HepG2 (cell line): ENCODE results near the gene SERPINF2. TPM values are rescaled to one million over a fixed set of nuclear protein-coding genes. Genes with fewer than 3 reads are reported as not detected.

Source experiments
- CEBPB ChIP-seq: IDR thresholded peaks from 2 replicates; pipeline ENCODE4 v1.6.1; 2011; ENCODE audit warnings: low read depth, low read length, improper control_type of control experiment, borderline replicate concordance
- CHD4 ChIP-seq: fragments of 200-600 bp; sonication (generic); IDR thresholded peaks from 2 replicates; pipeline ENCODE4 v1.7.0; 2017; ENCODE audit warnings: mild to moderate bottlenecking, low read length, borderline replicate concordance
- EP300 ChIP-seq, 3 experiments: sonication (generic) in 1 of 3; formaldehyde crosslinking in 1 of 3; IDR thresholded peaks; 2 replicates each; pipeline versions ENCODE4 v1.5.1 to v1.6.1; 2011 to 2020; ENCODE audit warnings: low read depth in 2 of 3, low read length in 2 of 3, borderline replicate concordance in 1 of 3, improper control_type of control experiment in 1 of 3, mild to moderate bottlenecking in 1 of 3, missing genetic modification reagents in 1 of 3, moderate library complexity in 1 of 3
- FOSL1 ChIP-seq: sonication (generic); formaldehyde crosslinking; IDR thresholded peaks from 2 replicates; pipeline ENCODE4 v1.9.0; 2021; ENCODE audit warnings: missing genetic modification reagents, borderline replicate concordance
- HHEX ChIP-seq: IDR thresholded peaks from 2 replicates; pipeline ENCODE4 v1.6.1; 2016; ENCODE audit warnings: control low read depth
- HMG20A ChIP-seq: IDR thresholded peaks from 2 replicates; pipeline ENCODE4 v1.6.1; 2016; ENCODE audit warnings: borderline replicate concordance
- IKZF4 ChIP-seq: sonication (generic); formaldehyde crosslinking; IDR thresholded peaks from 2 replicates; pipeline ENCODE4 v1.5.1; 2020; ENCODE audit warnings: borderline replicate concordance, mild to moderate bottlenecking, low read depth, missing genetic modification reagents; ENCODE audit errors: not compliant biosample characterization
- RFX1 ChIP-seq: fragments of 450-650 bp; IDR thresholded peaks from 2 replicates; pipeline ENCODE4 v1.6.1; 2017
- RNF2 ChIP-seq: fragments of 450-650 bp; conservative IDR thresholded peaks from 2 replicates; pipeline ENCODE4 v1.6.1; 2016; ENCODE audit warnings: low read depth
- SOX13 ChIP-seq, 3 experiments: fragments of 450-650 bp in 1 of 3; sonication (generic) in 1 of 3; formaldehyde crosslinking in 1 of 3; IDR thresholded peaks in 2 of 3; conservative IDR thresholded peaks in 1 of 3; 2 replicates each; pipeline versions ENCODE4 v1.5.0 to v1.6.1; 2016 to 2020; ENCODE audit warnings: antibody characterized with exemption in 1 of 3, mild to moderate bottlenecking in 1 of 3, missing compliant biosample characterization in 1 of 3, missing genetic modification reagents in 1 of 3, moderate library complexity in 1 of 3
- ZFP62 ChIP-seq: sonication (generic); formaldehyde crosslinking; IDR thresholded peaks from 2 replicates; pipeline ENCODE4 v1.4.0; 2020; ENCODE audit warnings: missing genetic modification reagents
- ZNF143 ChIP-seq: sonication (generic); formaldehyde crosslinking; IDR thresholded peaks from 2 replicates; pipeline ENCODE4 v1.4.0; 2020; ENCODE audit warnings: missing genetic modification reagents
- ZNF251 ChIP-seq: sonication (generic); formaldehyde crosslinking; IDR thresholded peaks from 2 replicates; pipeline ENCODE4 v1.9.0; 2021; ENCODE audit warnings: mild to moderate bottlenecking, missing genetic modification reagents
- ZNF564 ChIP-seq: sonication (generic); formaldehyde crosslinking; IDR thresholded peaks from 2 replicates; pipeline ENCODE4 v1.8.1; 2023; ENCODE audit warnings: mild to moderate bottlenecking, missing genetic modification reagents
- ZNF589 ChIP-seq: sonication (generic); formaldehyde crosslinking; conservative IDR thresholded peaks from 2 replicates; pipeline ENCODE4 v1.8.0; 2022; ENCODE audit warnings: mild to moderate bottlenecking, moderate library complexity, missing genetic modification reagents
- ZNF660 ChIP-seq: sonication (generic); formaldehyde crosslinking; IDR thresholded peaks from 2 replicates; pipeline ENCODE4 v1.5.1; 2020; ENCODE audit warnings: mild to moderate bottlenecking, low read depth, missing genetic modification reagents, borderline replicate concordance
- ZNF780A ChIP-seq: sonication (generic); formaldehyde crosslinking; IDR thresholded peaks from 2 replicates; pipeline ENCODE4 v1.8.0; 2022; ENCODE audit warnings: mild to moderate bottlenecking, missing genetic modification reagents, moderate library complexity
- polyA plus RNA-seq, 8 experiments: library from polyadenylated mRNA; depleted of rRNA in 3 of 8; stranded (reverse) in 7 of 8; unstranded in 1 of 8; fragments of >200 nt; fragmentation: Illumina TruSeq in 4 of 8; extraction: Trizol in 4 of 8; gene quantifications; 2 replicates each; pipeline versions ENCODE4 v1.2.1 to v1.2.3, GENCODE V29; 2011 to 2016; ENCODE audit warnings: low read depth in 4 of 8, missing spikeins in 1 of 8, mixed read lengths in 1 of 8; ENCODE audit not compliant: insufficient read depth in 1 of 8
- total RNA-seq, 5 experiments: library from RNA; depleted of rRNA; stranded (reverse); fragments of >200 nt; fragmentation: Illumina TruSeq; extraction: Trizol; gene quantifications; 2 replicates each; pipeline ENCODE4 v1.2.3, GENCODE V29; 2016; ENCODE audit warnings: low read depth in 1 of 5
- TF ChIP-seq, protein P1 (sequence below): sonication (generic); formaldehyde crosslinking; IDR thresholded peaks from 2 replicates; pipeline ENCODE4 v1.8.0; 2022; ENCODE audit warnings: mild to moderate bottlenecking, missing genetic modification reagents, borderline replicate concordance
- TF ChIP-seq, protein P2 (sequence below): sonication (generic); formaldehyde crosslinking; IDR thresholded peaks from 2 replicates; pipeline ENCODE4 v1.4.0; 2020; ENCODE audit warnings: missing genetic modification reagents
- TF ChIP-seq, protein P3 (sequence below): sonication (generic); formaldehyde crosslinking; IDR thresholded peaks from 2 replicates; pipeline ENCODE4 v1.8.0; 2022; ENCODE audit warnings: mild to moderate bottlenecking, missing genetic modification reagents
- TF ChIP-seq, protein P4 (sequence below), 2 experiments: IDR thresholded peaks; 2 replicates each; pipeline ENCODE4 v1.6.1; 2011 to 2012; ENCODE audit warnings: low read length in 2 of 2, borderline replicate concordance in 1 of 2, low read depth in 1 of 2, mild to moderate bottlenecking in 1 of 2, moderate library complexity in 1 of 2

Gene SERPINF2
- total and polyA plus RNA-seq, 2 of the 13 experiments (the other 11 are each of a cell fraction or from before 2014, with no cell fraction given): 309 to 548 TPM

DNA sequence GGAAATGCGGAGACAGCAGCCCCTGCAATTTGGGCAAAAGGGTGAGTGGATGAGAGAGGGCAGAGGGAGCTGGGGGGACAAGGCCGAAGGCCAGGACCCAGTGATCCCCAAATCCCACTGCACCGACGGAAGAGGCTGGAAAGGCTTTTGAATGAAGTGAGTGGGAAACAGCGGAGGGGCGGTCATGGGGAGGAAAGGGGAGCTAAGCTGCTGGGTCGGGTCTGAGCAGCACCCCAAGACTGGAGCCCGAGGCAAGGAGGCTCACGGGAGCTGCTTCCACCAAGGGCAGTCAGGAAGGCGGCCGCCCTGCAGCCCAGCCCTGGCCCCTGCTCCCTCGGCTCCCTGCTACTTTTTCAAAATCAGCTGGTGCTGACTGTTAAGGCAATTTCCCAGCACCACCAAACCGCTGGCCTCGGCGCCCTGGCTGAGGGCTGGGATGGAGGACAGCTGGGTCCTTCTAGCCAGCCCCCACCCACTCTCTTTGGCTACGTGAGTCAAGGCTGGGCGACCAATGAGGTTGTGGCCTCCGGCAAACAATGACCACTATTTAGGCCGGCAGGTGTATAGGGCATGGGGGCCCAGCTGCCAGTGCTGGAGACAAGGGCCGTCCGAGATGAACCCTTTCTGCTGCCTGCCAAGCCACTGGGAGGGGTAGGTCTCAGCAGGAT, 19.7 kb downstream of the SERPINF2 start (continued):
- TF ChIP-seq SOX13 (IDR thresholded peaks at IDR 0.05) (peak; percentile 50; the same call in 1 of the 2 replicates), SOX13 (CRISPR knock-in tag; conservative IDR thresholded peaks at IDR 0.05 in 1 of 2, IDR thresholded peaks at IDR 0.05 in 1 of 2) (peak in 1 of 2 experiments; percentile 78; a peak in 2 of 4 replicates), RFX1 (no peak), HHEX (CRISPR knock-in tag) (no peak), ZNF143 (peak; percentile 45; the same call in 1 of the 2 replicates), ZNF564 (CRISPR knock-in tag) (peak; percentile 22; the same call in 1 of the 2 replicates), ZNF589 (no peak), ZNF251 (CRISPR knock-in tag) (no peak), FOSL1 (CRISPR knock-in tag) (no peak), IKZF4 (CRISPR knock-in tag) (no peak), CHD4 (no peak), EP300 (IDR thresholded peaks at IDR 0.05; ENCODE audit: low read depth in 2 of 2, low read length in 2 of 2) (no peak), EP300 (CRISPR knock-in tag; IDR thresholded peaks at IDR 0.05; ENCODE audit: borderline replicate concordance) (no peak), HMG20A (CRISPR knock-in tag) (no peak), ZNF780A (CRISPR knock-in tag) (no peak), CEBPB (no peak), RNF2 (no peak), ZNF660 (CRISPR knock-in tag) (no peak), ZFP62 (CRISPR knock-in tag) (no peak)
- TF ChIP-seq, protein P1, sequence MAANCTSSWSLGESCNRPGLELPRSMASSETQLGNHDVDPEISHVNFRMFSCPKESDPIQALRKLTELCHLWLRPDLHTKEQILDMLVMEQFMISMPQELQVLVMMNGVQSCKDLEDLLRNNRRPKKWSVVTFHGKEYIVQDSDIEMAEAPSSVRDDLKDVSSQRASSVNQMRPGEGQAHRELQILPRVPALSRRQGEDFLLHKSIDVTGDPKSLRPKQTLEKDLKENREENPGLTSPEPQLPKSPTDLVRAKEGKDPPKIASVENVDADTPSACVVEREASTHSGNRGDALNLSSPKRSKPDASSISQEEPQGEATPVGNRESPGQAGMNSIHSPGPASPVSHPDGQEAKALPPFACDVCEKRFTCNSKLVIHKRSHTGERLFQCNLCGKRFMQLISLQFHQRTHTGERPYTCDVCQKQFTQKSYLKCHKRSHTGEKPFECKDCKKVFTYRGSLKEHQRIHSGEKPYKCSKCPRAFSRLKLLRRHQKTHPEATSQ (CRISPR knock-in tag): no peak
- TF ChIP-seq, protein P2, sequence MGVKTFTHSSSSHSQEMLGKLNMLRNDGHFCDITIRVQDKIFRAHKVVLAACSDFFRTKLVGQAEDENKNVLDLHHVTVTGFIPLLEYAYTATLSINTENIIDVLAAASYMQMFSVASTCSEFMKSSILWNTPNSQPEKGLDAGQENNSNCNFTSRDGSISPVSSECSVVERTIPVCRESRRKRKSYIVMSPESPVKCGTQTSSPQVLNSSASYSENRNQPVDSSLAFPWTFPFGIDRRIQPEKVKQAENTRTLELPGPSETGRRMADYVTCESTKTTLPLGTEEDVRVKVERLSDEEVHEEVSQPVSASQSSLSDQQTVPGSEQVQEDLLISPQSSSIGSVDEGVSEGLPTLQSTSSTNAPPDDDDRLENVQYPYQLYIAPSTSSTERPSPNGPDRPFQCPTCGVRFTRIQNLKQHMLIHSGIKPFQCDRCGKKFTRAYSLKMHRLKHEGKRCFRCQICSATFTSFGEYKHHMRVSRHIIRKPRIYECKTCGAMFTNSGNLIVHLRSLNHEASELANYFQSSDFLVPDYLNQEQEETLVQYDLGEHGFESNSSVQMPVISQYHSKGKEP (CRISPR knock-in tag): no peak
- TF ChIP-seq, protein P3, sequence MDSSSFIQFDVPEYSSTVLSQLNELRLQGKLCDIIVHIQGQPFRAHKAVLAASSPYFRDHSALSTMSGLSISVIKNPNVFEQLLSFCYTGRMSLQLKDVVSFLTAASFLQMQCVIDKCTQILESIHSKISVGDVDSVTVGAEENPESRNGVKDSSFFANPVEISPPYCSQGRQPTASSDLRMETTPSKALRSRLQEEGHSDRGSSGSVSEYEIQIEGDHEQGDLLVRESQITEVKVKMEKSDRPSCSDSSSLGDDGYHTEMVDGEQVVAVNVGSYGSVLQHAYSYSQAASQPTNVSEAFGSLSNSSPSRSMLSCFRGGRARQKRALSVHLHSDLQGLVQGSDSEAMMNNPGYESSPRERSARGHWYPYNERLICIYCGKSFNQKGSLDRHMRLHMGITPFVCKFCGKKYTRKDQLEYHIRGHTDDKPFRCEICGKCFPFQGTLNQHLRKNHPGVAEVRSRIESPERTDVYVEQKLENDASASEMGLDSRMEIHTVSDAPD (CRISPR knock-in tag): 0 out of 2 replicates have a peak, but pooled peaks have one; percentile 5
- TF ChIP-seq, protein P4, sequence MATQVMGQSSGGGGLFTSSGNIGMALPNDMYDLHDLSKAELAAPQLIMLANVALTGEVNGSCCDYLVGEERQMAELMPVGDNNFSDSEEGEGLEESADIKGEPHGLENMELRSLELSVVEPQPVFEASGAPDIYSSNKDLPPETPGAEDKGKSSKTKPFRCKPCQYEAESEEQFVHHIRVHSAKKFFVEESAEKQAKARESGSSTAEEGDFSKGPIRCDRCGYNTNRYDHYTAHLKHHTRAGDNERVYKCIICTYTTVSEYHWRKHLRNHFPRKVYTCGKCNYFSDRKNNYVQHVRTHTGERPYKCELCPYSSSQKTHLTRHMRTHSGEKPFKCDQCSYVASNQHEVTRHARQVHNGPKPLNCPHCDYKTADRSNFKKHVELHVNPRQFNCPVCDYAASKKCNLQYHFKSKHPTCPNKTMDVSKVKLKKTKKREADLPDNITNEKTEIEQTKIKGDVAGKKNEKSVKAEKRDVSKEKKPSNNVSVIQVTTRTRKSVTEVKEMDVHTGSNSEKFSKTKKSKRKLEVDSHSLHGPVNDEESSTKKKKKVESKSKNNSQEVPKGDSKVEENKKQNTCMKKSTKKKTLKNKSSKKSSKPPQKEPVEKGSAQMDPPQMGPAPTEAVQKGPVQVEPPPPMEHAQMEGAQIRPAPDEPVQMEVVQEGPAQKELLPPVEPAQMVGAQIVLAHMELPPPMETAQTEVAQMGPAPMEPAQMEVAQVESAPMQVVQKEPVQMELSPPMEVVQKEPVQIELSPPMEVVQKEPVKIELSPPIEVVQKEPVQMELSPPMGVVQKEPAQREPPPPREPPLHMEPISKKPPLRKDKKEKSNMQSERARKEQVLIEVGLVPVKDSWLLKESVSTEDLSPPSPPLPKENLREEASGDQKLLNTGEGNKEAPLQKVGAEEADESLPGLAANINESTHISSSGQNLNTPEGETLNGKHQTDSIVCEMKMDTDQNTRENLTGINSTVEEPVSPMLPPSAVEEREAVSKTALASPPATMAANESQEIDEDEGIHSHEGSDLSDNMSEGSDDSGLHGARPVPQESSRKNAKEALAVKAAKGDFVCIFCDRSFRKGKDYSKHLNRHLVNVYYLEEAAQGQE (IDR thresholded peaks at IDR 0.05; ENCODE audit: borderline replicate concordance in 1 of 2, low read depth in 1 of 2, low read length in 2 of 2): no peak
